HG02884 (cell line): ENCODE data around the gene SLC1A2.

Experiments used
- ATAC-seq: cut with Tn5 transposase; IDR thresholded peaks from one replicate; pipeline ENCODE4 v1.9.1; 2021; ENCODE audit warnings: mild to moderate bottlenecking, moderate library complexity; ENCODE audit not compliant: unreplicated experiment

The SLC1A2 gene

DNA sequence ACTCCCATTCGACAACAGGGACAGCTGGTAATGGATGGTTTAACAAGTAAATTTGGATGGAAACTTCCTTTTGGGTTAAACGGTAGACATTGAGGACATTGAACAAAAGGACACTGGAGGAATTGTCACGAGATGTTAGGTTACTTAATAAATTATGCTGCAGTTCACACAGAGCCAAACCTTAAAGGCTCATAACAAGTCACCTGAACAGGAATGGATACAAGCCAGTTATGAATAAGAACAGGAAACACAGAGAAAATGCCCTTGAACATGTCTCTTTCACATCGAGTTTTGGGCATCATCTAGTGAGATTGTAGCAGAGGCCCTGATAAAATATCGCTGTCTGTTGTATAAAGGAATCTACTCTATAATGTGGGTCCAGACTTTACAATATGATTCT is 214.7 kb downstream of the SLC1A2 start:
- ATAC-seq: no peak
